Activated T-helper 9 cell treated with anti-CD3 and anti-CD28 coated beads, Interleukin-2, amount 50 U/mL, for 16 hours (primary cell): ENCODE data around the gene FMN2.
"Not testable (repeated sequence)": the region's sequence is repeated elsewhere in the genome, so short reads cannot be mapped to it uniquely, and the experiment has no call there.

Experiments
- DNase-seq: peaks from one replicate; pipeline ENCODE4 v3.0.0-alpha.2; 2020; ENCODE audit warnings: low read depth

The FMN2 gene

GRCh38 chr1:240312872-240313271 is 221.2 kb downstream of the FMN2 start:
- DNase-seq, result no peak

- no peak for DNase-seq
Observed at GRCh38 chr1:240314845-240315801, 223.4 kb downstream of the FMN2 start.

GRCh38 chr1:240319998-240320397 is 228.3 kb downstream of the FMN2 start:
- no peak for DNase-seq

GRCh38 chr1:240320659-240321058 is 229.0 kb downstream of the FMN2 start:
- no peak for DNase-seq

GRCh38 chr1:240322943-240323342 is 231.3 kb downstream of the FMN2 start:
- no peak for DNase-seq

- not testable (repeated sequence) for DNase-seq
Observed at GRCh38 chr1:240328382-240328781, 236.7 kb downstream of the FMN2 start.

GRCh38 chr1:240329443-240329842 is 237.8 kb downstream of the FMN2 start:
- no peak for DNase-seq

GRCh38 chr1:240332672-240333071 is 241.0 kb downstream of the FMN2 start:
- no peak for DNase-seq

GRCh38 chr1:240337781-240338180 is 246.1 kb downstream of the FMN2 start:
- no peak for DNase-seq

- no peak for DNase-seq
Observed at GRCh38 chr1:240338837-240339236, 247.2 kb downstream of the FMN2 start.

- DNase-seq, result no peak
Observed at GRCh38 chr1:240341365-240342250, 249.9 kb downstream of the FMN2 start.

- DNase-seq, result no peak
Observed at GRCh38 chr1:240342251-240342625, 250.6 kb downstream of the FMN2 start.

- DNase-seq, result no peak
Observed at GRCh38 chr1:240343045-240343444, 251.4 kb downstream of the FMN2 start.

- no peak for DNase-seq
Observed at GRCh38 chr1:240343966-240344365, 252.3 kb downstream of the FMN2 start.

GRCh38 chr1:240344918-240345317 is 253.2 kb downstream of the FMN2 start:
- no peak for DNase-seq

- DNase-seq, result no peak
Observed at GRCh38 chr1:240349695-240350094, 258.0 kb downstream of the FMN2 start.

- DNase-seq, result no peak
Observed at GRCh38 chr1:240350910-240351331, 259.2 kb downstream of the FMN2 start.

- DNase-seq, result no peak
Observed at GRCh38 chr1:240351690-240352089, 260.0 kb downstream of the FMN2 start.

- no peak for DNase-seq
Observed at GRCh38 chr1:240352769-240353168, 261.1 kb downstream of the FMN2 start.

- DNase-seq, result no peak
Observed at GRCh38 chr1:240356568-240356967, 264.9 kb downstream of the FMN2 start.

GRCh38 chr1:240362046-240362445 is 270.4 kb downstream of the FMN2 start:
- DNase-seq, result no peak

GRCh38 chr1:240362826-240363225 is 271.1 kb downstream of the FMN2 start:
- no peak for DNase-seq

GRCh38 chr1:240363315-240363714 is 271.6 kb downstream of the FMN2 start:
- DNase-seq, result no peak
